NCI-H2196 (cell line): ENCODE data around the gene CCNG1.
A peak's percentile ranks its signal among the peaks of the same experiment; 100 is the strongest.
"Not testable (repeated sequence)": the region's sequence is repeated elsewhere in the genome, so short reads cannot be mapped to it uniquely, and the experiment has no call there.

Experiments
- DNase-seq: peaks from one replicate; lab custom pipeline; 2025; ENCODE audit not compliant: unreplicated experiment; lab: John Stamatoyannopoulos, UW

CCNG1 gene

GRCh38 chr5:163437309-163438182 is at the start of gene CCNG1:
TSS of gene CCNG1 (plus strand) at chr5:163437595. CDS start at chr5:163439257, 1,662 bp downstream.
- peak; percentile 96 for DNase-seq

- DNase-seq = no peak
These were observed 41.6 kb upstream of the CCNG1 start for GRCh38 chr5:163395792-163396191.

GRCh38 chr5:163396818-163397340 is 40.5 kb upstream of the CCNG1 start:
- not testable (repeated sequence) for DNase-seq

- DNase-seq = no peak
These were observed 40.0 kb upstream of the CCNG1 start for GRCh38 chr5:163397354-163397753.

GRCh38 chr5:163399923-163400322 is 37.5 kb upstream of the CCNG1 start:
- no peak for DNase-seq

GRCh38 chr5:163401271-163401670 is 36.1 kb upstream of the CCNG1 start:
- no peak for DNase-seq

GRCh38 chr5:163402007-163402406 is 35.4 kb upstream of the CCNG1 start:
- no peak for DNase-seq

GRCh38 chr5:163404364-163405173 is 32.8 kb upstream of the CCNG1 start:
- no peak for DNase-seq

- no peak for DNase-seq
These were observed 30.2 kb upstream of the CCNG1 start for GRCh38 chr5:163407034-163407655.

GRCh38 chr5:163408311-163408923 is 29.0 kb upstream of the CCNG1 start:
- DNase-seq = peak; percentile 44

GRCh38 chr5:163409384-163409783 is 28.0 kb upstream of the CCNG1 start:
- no peak for DNase-seq

GRCh38 chr5:163410505-163410904 is 26.9 kb upstream of the CCNG1 start:
- DNase-seq = no peak

GRCh38 chr5:163415673-163416072 is 21.7 kb upstream of the CCNG1 start:
- not testable (repeated sequence) for DNase-seq

GRCh38 chr5:163424836-163425235 is 12.6 kb upstream of the CCNG1 start:
- DNase-seq = no peak

- DNase-seq = not testable (repeated sequence)
These were observed 11.3 kb upstream of the CCNG1 start for GRCh38 chr5:163426128-163426527.

- DNase-seq = no peak
These were observed 4.9 kb upstream of the CCNG1 start for GRCh38 chr5:163432544-163432943.

GRCh38 chr5:163433271-163433670 is 4.1 kb upstream of the CCNG1 start:
- DNase-seq = no peak

GRCh38 chr5:163434401-163434866 is 3.0 kb upstream of the CCNG1 start:
- DNase-seq = peak; percentile 20

GRCh38 chr5:163436515-163436914 is 880 bp upstream of the CCNG1 start:
- DNase-seq = no peak

- DNase-seq = no peak
These were observed 435 bp upstream of the CCNG1 start for GRCh38 chr5:163437011-163437308.

GRCh38 chr5:163439092-163439425 is 1.7 kb downstream of the CCNG1 start:
- no peak for DNase-seq
